NB4 (cell line): ENCODE results near the gene LST1.
A peak's percentile ranks its signal among the peaks of the same experiment; 100 is the strongest.

ENCODE experiments used
- DNase-seq: peaks from one replicate; pipeline ENCODE4 v3.0.0; 2010; ENCODE audit warnings: low read depth
- H3K4me3 ChIP-seq: one replicate; pipeline ENCODE4 v1.5.1; 2011; ENCODE audit warnings: mild to moderate bottlenecking, low read depth, low read length, moderate library complexity
- MAX ChIP-seq: IDR thresholded peaks from 2 replicates; pipeline ENCODE4 v1.6.1; 2011; ENCODE audit warnings: low read depth, low read length
- MYC ChIP-seq: IDR thresholded peaks from 2 replicates; pipeline ENCODE4 v1.6.1; 2011; ENCODE audit warnings: low read depth, low read length
- POLR2A ChIP-seq: IDR thresholded peaks from 2 replicates; pipeline ENCODE4 v1.6.1; 2011; ENCODE audit warnings: mild to moderate bottlenecking; ENCODE audit not compliant: insufficient read length; ENCODE audit errors: extremely low read depth
- TF ChIP-seq, protein P1 (sequence below): IDR thresholded peaks from one replicate; pipeline ENCODE4 v1.5.1; 2012; ENCODE audit warnings: low read depth, low read length

Gene LST1

DNA sequence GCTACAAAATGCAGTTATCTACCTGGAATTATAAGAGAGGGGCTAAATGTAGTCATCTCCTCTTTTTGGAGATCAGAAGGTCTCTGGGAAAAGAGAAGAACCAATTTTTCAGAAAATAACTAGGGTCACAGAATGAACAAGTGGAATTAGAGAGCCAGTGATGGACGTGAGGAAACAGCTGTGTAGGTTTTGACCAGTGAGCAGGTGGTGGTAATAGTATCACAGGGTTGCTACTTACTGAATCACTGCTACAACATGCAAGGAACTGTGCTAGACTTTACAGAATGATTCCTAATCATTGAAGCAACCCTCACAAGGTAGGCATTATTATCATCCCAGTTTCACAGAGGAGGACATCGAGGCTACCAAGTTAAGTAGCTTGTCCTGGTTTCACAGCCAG lies 41.4 kb upstream of the LST1 start:
- no peak for DNase-seq
- TF ChIP-seq MYC (no peak), POLR2A (no peak), MAX (no peak)
- TF ChIP-seq, protein P1, sequence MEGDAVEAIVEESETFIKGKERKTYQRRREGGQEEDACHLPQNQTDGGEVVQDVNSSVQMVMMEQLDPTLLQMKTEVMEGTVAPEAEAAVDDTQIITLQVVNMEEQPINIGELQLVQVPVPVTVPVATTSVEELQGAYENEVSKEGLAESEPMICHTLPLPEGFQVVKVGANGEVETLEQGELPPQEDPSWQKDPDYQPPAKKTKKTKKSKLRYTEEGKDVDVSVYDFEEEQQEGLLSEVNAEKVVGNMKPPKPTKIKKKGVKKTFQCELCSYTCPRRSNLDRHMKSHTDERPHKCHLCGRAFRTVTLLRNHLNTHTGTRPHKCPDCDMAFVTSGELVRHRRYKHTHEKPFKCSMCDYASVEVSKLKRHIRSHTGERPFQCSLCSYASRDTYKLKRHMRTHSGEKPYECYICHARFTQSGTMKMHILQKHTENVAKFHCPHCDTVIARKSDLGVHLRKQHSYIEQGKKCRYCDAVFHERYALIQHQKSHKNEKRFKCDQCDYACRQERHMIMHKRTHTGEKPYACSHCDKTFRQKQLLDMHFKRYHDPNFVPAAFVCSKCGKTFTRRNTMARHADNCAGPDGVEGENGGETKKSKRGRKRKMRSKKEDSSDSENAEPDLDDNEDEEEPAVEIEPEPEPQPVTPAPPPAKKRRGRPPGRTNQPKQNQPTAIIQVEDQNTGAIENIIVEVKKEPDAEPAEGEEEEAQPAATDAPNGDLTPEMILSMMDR = no peak
- H3K4me3 ChIP-seq = no peak overlapping the region

GRCh38 chr6:31545291-31545690 lies 40.8 kb upstream of the LST1 start:
- DNase-seq = no peak
- no peak overlapping the region for H3K4me3 ChIP-seq
- TF ChIP-seq, protein P1 = no peak

- no peak; the same call in 1 of the 2 replicates for TF ChIP-seq MAX
- TF ChIP-seq, protein P1 = peak; percentile 98
- no peak for TF ChIP-seq POLR2A
- no peak; the same call in none of the 2 replicates for TF ChIP-seq MYC
- H3K4me3 ChIP-seq = peak within 1 kb of the TSS; percentile 56
- DNase-seq = peak; percentile 94
Measured at GRCh38 chr6:31546339-31546957, 39.6 kb upstream of the LST1 start, which contains the start of gene ATP6V1G2. Gene ATP6V1G2, minus strand, starts transcription at chr6:31546608. Its CDS starts 49 bp downstream, at chr6:31546559.

DNA sequence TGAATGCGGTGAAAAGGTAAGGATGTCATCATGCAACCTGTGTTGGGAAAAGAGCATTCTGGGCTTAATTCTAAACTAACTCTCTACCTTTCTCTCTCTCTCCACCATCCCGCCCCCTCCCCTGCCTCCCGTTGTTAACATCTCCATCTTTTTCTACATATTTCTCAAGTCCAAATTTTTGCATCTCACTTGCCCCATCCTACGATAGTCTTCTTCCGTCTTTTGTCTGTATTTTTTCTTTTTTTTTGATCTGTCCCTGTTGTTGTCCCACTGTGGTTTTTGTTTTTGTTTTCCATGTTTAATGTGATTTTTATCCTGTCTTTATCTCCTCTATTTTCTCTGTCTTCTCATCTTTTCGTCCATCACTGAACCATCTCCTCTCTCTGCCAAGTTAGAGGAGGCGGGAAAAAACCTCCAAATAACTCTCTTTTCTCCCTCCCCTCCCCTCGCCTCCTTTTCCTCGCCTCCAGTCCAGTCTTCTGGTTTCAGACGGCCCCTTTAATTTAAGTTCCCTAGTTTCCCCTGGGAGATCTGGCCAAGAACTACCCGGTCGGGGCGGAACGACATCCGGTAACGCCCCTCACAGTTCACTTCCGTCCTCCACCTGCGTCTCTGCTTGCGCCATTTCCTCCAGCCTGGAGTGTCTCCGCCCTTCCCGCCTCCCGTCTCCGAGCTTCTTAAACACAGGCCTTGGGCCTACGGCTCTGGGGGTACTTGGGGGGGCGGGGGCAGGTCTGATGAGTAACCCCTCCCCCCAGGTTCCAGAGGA lies 38.9 kb upstream of the LST1 start, which contains the start of gene NFKBIL1:
Gene NFKBIL1, plus strand, starts transcription at position 651 of the 769 bp plus-strand sequence. Its CDS starts 87 bp downstream, at position 738.
- TF ChIP-seq POLR2A = peak; percentile 28
- no peak; the same call in 1 of the 2 replicates for TF ChIP-seq MAX
- TF ChIP-seq MYC = peak; percentile 74
- TF ChIP-seq, protein P1 = no peak
- peak within 1 kb of the TSS; percentile 65 for H3K4me3 ChIP-seq
- DNase-seq = peak; percentile 100

- peak; percentile 49 for DNase-seq
- H3K4me3 ChIP-seq = peak overlapping the region; percentile 65
- TF ChIP-seq, protein P1 = no peak
- TF ChIP-seq MYC (no peak), POLR2A (no peak), MAX (no peak)
Measured at GRCh38 chr6:31547727-31548543, 38.1 kb upstream of the LST1 start.
